Skeletal muscle tissue (tissue), 2 donors: Measurements from ENCODE around the gene GOLGA3. TPM values are rescaled to one million over a fixed set of nuclear protein-coding genes. Genes with fewer than 3 reads are reported as not detected.

Source experiments
- small RNA-seq: library from RNA; depleted of rRNA; stranded (forward); fragments of <200 nt; gene quantifications from one replicate; pipeline ENCODE3, GENCODE V24; 2014
- total RNA-seq: library from RNA; depleted of rRNA; stranded (reverse); fragments of >200 nt; gene quantifications from one replicate; pipeline ENCODE4 v1.2.3, GENCODE V29; 2014

GOLGA3 gene
- total RNA-seq, 1 donor from 2014 or later, result 41.8 TPM

Small RNA genes lying within 50 kb of the gene (small RNA-seq; reads per million reads assigned to genes)
- gene RNA5SP379, result not detected

Other genes starting within 250 kb of the GOLGA3 start
- 1.0 TPM for gene LRCOL1, start 218.3 kb downstream of the GOLGA3 start, total RNA-seq
- not detected for gene P2RX2, start 210.1 kb downstream of the GOLGA3 start, total RNA-seq
- 32.9 TPM for gene POLE, start 141.5 kb downstream of the GOLGA3 start, total RNA-seq
- 22.4 TPM for gene PXMP2, start 141.3 kb downstream of the GOLGA3 start, total RNA-seq
- gene PGAM5, start 118.0 kb downstream of the GOLGA3 start, total RNA-seq, result 16.7 TPM
- 28.7 TPM for gene ANKLE2, start 67.0 kb downstream of the GOLGA3 start, total RNA-seq
- gene CHFR, start 58.7 kb upstream of the GOLGA3 start, total RNA-seq, result 14.1 TPM
- gene ZNF605, start 127.4 kb upstream of the GOLGA3 start, total RNA-seq, result 6.3 TPM
- 8.4 TPM for gene ZNF26, start 157.5 kb upstream of the GOLGA3 start, total RNA-seq
- gene ZNF84, start 208.6 kb upstream of the GOLGA3 start, total RNA-seq, result 20.9 TPM